SH-SY5Y (cell line): ENCODE results near the gene SMARCA2.

ENCODE experiments used
- GATA2 ChIP-seq: IDR thresholded peaks from 2 replicates; pipeline ENCODE4 v1.6.1; 2011; ENCODE audit warnings: mild to moderate bottlenecking, low read depth, low read length
- GATA3 ChIP-seq: IDR thresholded peaks from 2 replicates; pipeline ENCODE4 v1.6.1; 2011; ENCODE audit warnings: low read depth, mild to moderate bottlenecking, low read length, moderate library complexity

GRCh38 chr9:2096376-2096970, 81.3 kb downstream of the SMARCA2 start:
- TF ChIP-seq GATA2 (no peak), GATA3 (no peak)
